HEK293T (cell line): ENCODE results near the gene DCAF8.

Source experiments
- BHLHE40 ChIP-seq: fragments of 450-650 bp; IDR thresholded peaks from 2 replicates; pipeline ENCODE4 v1.6.1; 2016; ENCODE audit warnings: mild to moderate bottlenecking, moderate library complexity, borderline replicate concordance
- CTBP1 ChIP-seq: fragments of 450-650 bp; IDR thresholded peaks from 2 replicates; pipeline ENCODE4 v1.6.1; 2016; ENCODE audit warnings: borderline replicate concordance
- FOXA1 ChIP-seq: fragments of 450-650 bp; IDR thresholded peaks from 2 replicates; pipeline ENCODE4 v1.6.1; 2016; ENCODE audit warnings: mild to moderate bottlenecking
- FOXM1 ChIP-seq: fragments of 450-650 bp; IDR thresholded peaks from 2 replicates; pipeline ENCODE4 v1.6.1; 2017; ENCODE audit warnings: mild to moderate bottlenecking, borderline replicate concordance
- HDGF ChIP-seq: fragments of 450-650 bp; IDR thresholded peaks from 2 replicates; pipeline ENCODE4 v1.6.1; 2017; ENCODE audit warnings: antibody characterized with exemption, borderline replicate concordance
- SP1 ChIP-seq: fragments of 450-650 bp; IDR thresholded peaks from 2 replicates; pipeline ENCODE4 v1.6.1; 2017
- SUZ12 ChIP-seq: fragments of 450-650 bp; IDR thresholded peaks from 2 replicates; pipeline ENCODE4 v1.6.1; 2016; ENCODE audit warnings: mild to moderate bottlenecking
- ZNF384 ChIP-seq: fragments of 450-650 bp; IDR thresholded peaks from 2 replicates; pipeline ENCODE4 v1.6.1; 2016

- no peak for TF ChIP-seq ZNF384
- no peak for TF ChIP-seq SP1
- TF ChIP-seq SUZ12: no peak
- no peak for TF ChIP-seq CTBP1
- TF ChIP-seq FOXM1: no peak
- TF ChIP-seq HDGF: no peak
- no peak for TF ChIP-seq BHLHE40
- TF ChIP-seq FOXA1: no peak
Observed at GRCh38 chr1:160186729-160187128, 75.6 kb downstream of the DCAF8 start.
